Measurements from ENCODE around the gene CHMP1B. TPM values are rescaled to one million over a fixed set of nuclear protein-coding genes. Genes with fewer than 3 reads are reported as not detected.

CHMP1B gene
- total and polyA plus RNA-seq, 9 donors, result 21.8 to 58.0 (median 32.8) TPM

DNA sequence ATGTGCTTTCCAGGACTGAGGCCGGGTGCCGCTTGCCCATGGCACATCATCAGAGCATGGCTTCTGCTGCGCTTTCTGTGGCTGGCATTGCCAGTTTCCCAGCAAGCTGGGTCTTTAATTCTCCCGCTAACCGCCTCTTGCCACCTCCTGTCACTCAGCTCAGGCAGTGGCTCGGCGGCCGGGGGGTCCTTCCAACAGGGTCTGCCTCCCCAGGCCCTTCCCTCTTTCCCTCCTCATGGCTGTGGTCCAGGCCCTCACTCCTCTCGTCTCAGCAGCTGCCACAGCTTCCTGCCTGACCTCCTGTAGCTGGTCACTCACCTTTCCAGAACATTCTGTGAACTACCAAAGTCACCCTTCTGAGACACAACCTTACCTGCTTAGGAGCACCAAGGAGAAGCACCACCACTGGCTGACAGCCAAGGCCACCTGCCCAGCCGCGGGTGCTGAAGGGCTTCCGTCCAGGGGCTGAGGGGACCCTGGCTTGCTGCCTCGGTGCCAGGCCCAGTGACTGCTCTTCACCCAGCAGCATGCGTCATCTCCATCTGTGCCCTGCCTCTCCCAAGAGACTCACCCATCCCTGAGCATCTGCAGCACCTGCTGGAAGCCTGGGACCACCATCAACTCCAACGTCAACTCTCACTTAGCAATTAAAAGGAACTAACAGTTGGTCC is 22.6 kb downstream of the CHMP1B start:
- intact Hi-C loops (cut with DNase I), result no loop called here
- Histone ChIP-seq H3K27me3 (no peaks in the 10 kb centered on the region), H3K27ac (no peak overlapping the region), H3K9me3 (no peaks in the 10 kb centered on the region), H3K4me1 (ENCODE audit: insufficient read depth) (no peaks in the 10 kb centered on the region), H3K36me3 (no peaks in the 10 kb centered on the region), H3K4me3 (no peak overlapping the region)
- WGBS, 3 donors, result 80 to 87% (median 86%) methylated on average over 15 of the region's 15 CpGs
- no peak for DNase-seq
- no peak for TF ChIP-seq POLR2A (IDR thresholded peaks at IDR 0.05)
- TF ChIP-seq, protein P1, sequence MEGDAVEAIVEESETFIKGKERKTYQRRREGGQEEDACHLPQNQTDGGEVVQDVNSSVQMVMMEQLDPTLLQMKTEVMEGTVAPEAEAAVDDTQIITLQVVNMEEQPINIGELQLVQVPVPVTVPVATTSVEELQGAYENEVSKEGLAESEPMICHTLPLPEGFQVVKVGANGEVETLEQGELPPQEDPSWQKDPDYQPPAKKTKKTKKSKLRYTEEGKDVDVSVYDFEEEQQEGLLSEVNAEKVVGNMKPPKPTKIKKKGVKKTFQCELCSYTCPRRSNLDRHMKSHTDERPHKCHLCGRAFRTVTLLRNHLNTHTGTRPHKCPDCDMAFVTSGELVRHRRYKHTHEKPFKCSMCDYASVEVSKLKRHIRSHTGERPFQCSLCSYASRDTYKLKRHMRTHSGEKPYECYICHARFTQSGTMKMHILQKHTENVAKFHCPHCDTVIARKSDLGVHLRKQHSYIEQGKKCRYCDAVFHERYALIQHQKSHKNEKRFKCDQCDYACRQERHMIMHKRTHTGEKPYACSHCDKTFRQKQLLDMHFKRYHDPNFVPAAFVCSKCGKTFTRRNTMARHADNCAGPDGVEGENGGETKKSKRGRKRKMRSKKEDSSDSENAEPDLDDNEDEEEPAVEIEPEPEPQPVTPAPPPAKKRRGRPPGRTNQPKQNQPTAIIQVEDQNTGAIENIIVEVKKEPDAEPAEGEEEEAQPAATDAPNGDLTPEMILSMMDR (IDR thresholded peaks at IDR 0.05), result no peak
- no peak for TF ChIP-seq EP300 (IDR thresholded peaks at IDR 0.05)

DNA sequence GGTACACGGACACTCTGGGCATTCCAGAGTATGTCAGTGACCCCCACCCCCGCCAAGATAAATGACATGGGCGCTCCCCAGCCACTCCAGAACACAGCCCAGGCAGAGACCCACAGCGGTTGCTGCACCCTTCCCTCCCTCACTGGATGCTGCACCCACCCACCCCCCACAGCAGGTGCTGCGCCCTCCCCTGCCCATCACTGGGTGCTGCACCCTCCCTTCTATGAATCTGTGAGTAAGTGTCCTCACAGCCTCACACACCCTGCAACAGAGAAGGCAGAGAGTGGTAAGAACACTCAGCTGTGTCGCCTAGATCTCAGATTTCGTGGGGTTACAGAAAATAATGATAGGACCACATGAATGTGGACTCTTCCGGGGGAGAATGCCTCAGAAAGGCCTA is 23.5 kb downstream of the CHMP1B start:
- intact Hi-C loops (cut with DNase I), result no loop called here
- TF ChIP-seq, protein P1 (IDR thresholded peaks at IDR 0.05), result no peak
- TF ChIP-seq POLR2A (IDR thresholded peaks at IDR 0.05) (no peak), EP300 (IDR thresholded peaks at IDR 0.05) (no peak)
- WGBS, 3 donors, result 83 to 86% (median 84%) methylated on average over 8 of the region's 8 CpGs
- Histone ChIP-seq H3K9me3 (no peaks in the 10 kb centered on the region), H3K27me3 (no peaks in the 10 kb centered on the region), H3K36me3 (no peaks in the 10 kb centered on the region), H3K4me1 (ENCODE audit: insufficient read depth) (no peaks in the 10 kb centered on the region), H3K27ac (no peak overlapping the region), H3K4me3 (no peak overlapping the region)
- no peak for DNase-seq

DNA sequence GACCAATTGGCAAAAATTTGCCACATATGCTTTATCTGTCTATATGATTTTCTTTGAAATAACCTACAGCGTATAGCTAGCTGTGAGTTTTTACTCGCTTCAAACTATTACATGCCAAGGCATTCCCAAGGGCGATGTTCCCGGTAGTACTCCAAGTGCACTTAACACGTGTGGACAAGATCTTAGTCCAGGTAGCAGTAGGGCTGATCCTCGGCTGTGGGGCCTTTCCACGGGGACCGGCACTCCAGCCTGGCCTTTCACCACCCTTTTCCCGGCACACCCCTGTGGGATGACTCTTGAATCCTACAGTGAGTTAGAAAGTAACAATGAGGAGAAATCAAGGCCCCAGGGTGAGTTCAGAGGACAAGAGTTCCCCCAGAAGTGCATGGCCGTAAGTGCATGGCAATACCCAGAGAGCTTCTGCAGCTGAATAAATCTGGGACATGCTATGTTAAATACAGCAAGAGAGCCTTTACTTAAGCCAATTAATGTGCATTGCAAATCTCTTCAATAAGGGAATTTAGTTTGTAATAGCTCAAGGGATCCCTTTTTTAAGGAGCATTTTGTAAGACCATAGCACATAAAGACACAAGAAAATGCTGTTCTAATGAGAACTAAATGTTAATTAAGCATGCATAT is 26.4 kb downstream of the CHMP1B start:
- intact Hi-C loops (cut with DNase I), result no loop called here
- no peaks in the 10 kb centered on the region for H3K36me3 ChIP-seq
- H3K27me3 ChIP-seq, result no peaks in the 10 kb centered on the region
- no peak overlapping the region for H3K4me3 ChIP-seq
- TF ChIP-seq, protein P1 (IDR thresholded peaks at IDR 0.05), result no peak
- TF ChIP-seq POLR2A (IDR thresholded peaks at IDR 0.05) (no peak), EP300 (IDR thresholded peaks at IDR 0.05) (no peak)
- no peaks in the 10 kb centered on the region for H3K4me1 ChIP-seq (ENCODE audit: insufficient read depth)
- WGBS, 3 donors, result 88 to 93% (median 90%) methylated on average over 10 of the region's 10 CpGs
- DNase-seq, result no peak
- H3K27ac ChIP-seq, result no peak overlapping the region
- H3K9me3 ChIP-seq, result no peaks in the 10 kb centered on the region

DNA sequence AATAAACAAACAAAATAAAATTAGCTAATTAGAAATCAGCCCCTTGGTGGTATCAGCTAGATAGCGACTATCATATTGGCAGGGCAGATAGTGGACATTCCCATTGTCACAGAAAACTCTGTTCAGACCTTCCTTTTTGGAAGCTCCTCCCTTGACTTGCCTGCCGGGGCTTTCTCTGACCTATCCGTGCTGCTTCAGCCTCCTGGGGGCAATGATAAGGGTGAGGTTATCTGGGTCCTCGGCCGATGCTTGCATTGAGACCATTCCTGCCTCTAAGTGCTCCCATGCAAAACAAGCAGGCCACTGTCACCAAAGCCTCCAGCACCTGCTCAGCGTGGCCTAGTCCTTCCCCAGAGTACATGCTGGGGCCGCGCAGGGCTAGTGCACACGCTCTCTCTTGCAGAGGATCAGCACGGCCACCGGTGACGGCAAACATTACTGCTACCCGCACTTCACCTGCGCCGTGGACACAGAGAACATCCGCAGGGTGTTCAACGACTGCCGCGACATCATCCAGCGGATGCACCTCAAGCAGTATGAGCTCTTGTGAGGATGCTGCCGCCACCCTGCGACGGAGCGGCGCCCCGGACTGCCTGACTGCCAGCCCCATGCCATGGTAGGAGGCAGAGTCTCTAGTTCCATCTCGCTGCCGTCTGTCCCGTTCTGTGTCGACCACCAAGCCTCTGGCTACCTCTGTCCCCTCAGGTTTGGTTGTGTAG is 29.5 kb downstream of the CHMP1B start:
- Histone ChIP-seq H3K36me3 (no peaks in the 10 kb centered on the region), H3K4me1 (ENCODE audit: insufficient read depth) (no peaks in the 10 kb centered on the region), H3K27me3 (no peaks in the 10 kb centered on the region), H3K4me3 (no peak overlapping the region), H3K9me3 (no peaks in the 10 kb centered on the region), H3K27ac (no peak overlapping the region)
- intact Hi-C loops (cut with DNase I), result no loop called here
- no peak for DNase-seq
- 90 to 92% (median 91%) methylated on average over 30 of the region's 30 CpGs for WGBS, 3 donors
- TF ChIP-seq EP300 (IDR thresholded peaks at IDR 0.05) (no peak), POLR2A (IDR thresholded peaks at IDR 0.05) (no peak)
- TF ChIP-seq, protein P1 (IDR thresholded peaks at IDR 0.05), result no peak
